H9 (cell line): ENCODE data around the gene CCDC148. TPM values are rescaled to one million over a fixed set of nuclear protein-coding genes. Genes with fewer than 3 reads are reported as not detected.

Source experiments
- DNase-seq: peaks from one replicate; pipeline ENCODE4 v3.0.0-alpha.2; 2017
- H2AFZ ChIP-seq: one replicate; pipeline ENCODE4 v1.6.1; 2013; ENCODE audit warnings: mild to moderate bottlenecking, low read length, control low read depth, moderate library complexity
- H2AK5ac ChIP-seq: 2 replicates; pipeline ENCODE4 v1.6.1; 2013; ENCODE audit warnings: low read length, control low read depth, mixed read lengths; ENCODE audit not compliant: insufficient read length
- H2BK120ac ChIP-seq: one replicate; pipeline ENCODE4 v1.6.1; 2013; ENCODE audit warnings: low read depth, mild to moderate bottlenecking, low read length, control low read depth, inconsistent platforms; ENCODE audit not compliant: poor library complexity, severe bottlenecking
- H2BK12ac ChIP-seq: 2 replicates; pipeline ENCODE4 v1.6.1; 2013; ENCODE audit warnings: low read length, control low read depth, mixed read lengths, low read depth; ENCODE audit not compliant: insufficient read length
- H2BK15ac ChIP-seq: 2 replicates; pipeline ENCODE4 v1.6.1; 2013; ENCODE audit warnings: low read depth, low read length, control low read depth
- H2BK20ac ChIP-seq: one replicate; pipeline ENCODE4 v1.6.1; 2013; ENCODE audit warnings: low read depth, mild to moderate bottlenecking, low read length, control low read depth, inconsistent platforms; ENCODE audit not compliant: poor library complexity, severe bottlenecking
- H2BK5ac ChIP-seq: 2 replicates; pipeline ENCODE4 v1.6.1; 2013; ENCODE audit warnings: low read length, control low read depth, mixed read lengths; ENCODE audit not compliant: insufficient read length
- H3K14ac ChIP-seq: 2 replicates; pipeline ENCODE4 v1.6.1; 2013; ENCODE audit warnings: low read length, control low read depth; ENCODE audit not compliant: insufficient read depth
- H3K18ac ChIP-seq: 2 replicates; pipeline ENCODE4 v1.6.1; 2013; ENCODE audit warnings: low read depth, mild to moderate bottlenecking, mixed read lengths, low read length, control low read depth; ENCODE audit not compliant: insufficient read length
- H3K23ac ChIP-seq: 2 replicates; pipeline ENCODE4 v1.6.1; 2013; ENCODE audit warnings: low read length, control low read depth, mixed read lengths, low read depth; ENCODE audit not compliant: insufficient read length
- H3K23me2 ChIP-seq: 2 replicates; pipeline ENCODE4 v1.6.1; 2013; ENCODE audit warnings: low read depth, mild to moderate bottlenecking, mixed read lengths, low read length, control low read depth; ENCODE audit not compliant: insufficient read length, poor library complexity, severe bottlenecking
- H3K27ac ChIP-seq: 2 replicates; pipeline ENCODE4 v1.5.1; 2013; ENCODE audit warnings: low read length, control low read depth, mixed read lengths, low read depth; ENCODE audit not compliant: insufficient read length
- H3K27me3 ChIP-seq: 2 replicates; pipeline ENCODE4 v1.6.1; 2013; ENCODE audit warnings: low read length, control low read depth, inconsistent platforms; ENCODE audit not compliant: insufficient read depth
- H3K4ac ChIP-seq: 2 replicates; pipeline ENCODE4 v1.6.1; 2013; ENCODE audit warnings: low read depth, mild to moderate bottlenecking, control low read depth, inconsistent platforms, low read length, moderate library complexity
- H3K4me1 ChIP-seq: 2 replicates; pipeline ENCODE4 v1.6.1; 2013; ENCODE audit warnings: low read length, control low read depth, inconsistent platforms; ENCODE audit not compliant: insufficient read depth
- H3K4me2 ChIP-seq: 2 replicates; pipeline ENCODE4 v1.6.1; 2013; ENCODE audit warnings: low read length, control low read depth, mixed read lengths; ENCODE audit not compliant: insufficient read length, insufficient read depth
- H3K56ac ChIP-seq: 2 replicates; pipeline ENCODE4 v1.6.1; 2013; ENCODE audit warnings: low read depth, mild to moderate bottlenecking, mixed read lengths, low read length, control low read depth; ENCODE audit not compliant: insufficient read length
- H3K79me1 ChIP-seq: 2 replicates; pipeline ENCODE4 v1.6.1; 2013; ENCODE audit warnings: low read depth, mild to moderate bottlenecking, moderate library complexity, low read length, control low read depth, inconsistent platforms; ENCODE audit not compliant: insufficient read depth, poor library complexity, severe bottlenecking
- H3K79me2 ChIP-seq: 2 replicates; pipeline ENCODE4 v1.6.1; 2013; ENCODE audit warnings: low read length, control low read depth, inconsistent platforms; ENCODE audit not compliant: insufficient read depth
- H3K9ac ChIP-seq: 2 replicates; pipeline ENCODE4 v1.6.1; 2013; ENCODE audit warnings: low read length, control low read depth, mixed read lengths; ENCODE audit not compliant: insufficient read length; ENCODE audit errors: extremely low read depth
- H3K9me3 ChIP-seq: one replicate; pipeline ENCODE4 v1.6.1; 2013; ENCODE audit warnings: low read depth, low read length, inconsistent platforms; ENCODE audit not compliant: control insufficient read depth
- H3T11ph ChIP-seq: one replicate; pipeline ENCODE4 v1.6.1; 2013; ENCODE audit warnings: mild to moderate bottlenecking, low read length, control low read depth, inconsistent platforms
- H4K20me1 ChIP-seq: one replicate; pipeline ENCODE4 v1.6.1; 2013; ENCODE audit not compliant: control insufficient read depth, insufficient read length, insufficient read depth
- H4K5ac ChIP-seq: 2 replicates; pipeline ENCODE4 v1.6.1; 2013; ENCODE audit warnings: low read depth, mild to moderate bottlenecking, mixed read lengths, low read length, control low read depth; ENCODE audit not compliant: insufficient read length
- H4K8ac ChIP-seq: replicated peaks from 2 replicates; pipeline ENCODE4 v1.6.1; 2013; ENCODE audit warnings: low read length, control low read depth, mixed read lengths, low read depth; ENCODE audit not compliant: insufficient read length
- H4K91ac ChIP-seq: 2 replicates; pipeline ENCODE4 v1.6.1; 2013; ENCODE audit warnings: low read depth, mild to moderate bottlenecking, moderate library complexity, mixed read lengths, low read length, control low read depth; ENCODE audit not compliant: insufficient read length
- H3K27ac Mint-ChIP-seq, 3 experiments: 2 replicates in 2 of 3; 3 replicates in 1 of 3; pipeline ENCODE4 v1.8.0; 2020 to 2021; ENCODE audit warnings: mixed read lengths in 3 of 3, mild to moderate bottlenecking in 1 of 3, moderate library complexity in 1 of 3
- H3K27me3 Mint-ChIP-seq: 2 replicates; pipeline ENCODE4 v1.8.0; 2021; ENCODE audit warnings: low read depth, mild to moderate bottlenecking, moderate library complexity, mixed read lengths
- H3K36me3 Mint-ChIP-seq, 3 experiments: 2 replicates in 2 of 3; 3 replicates in 1 of 3; pipeline ENCODE4 v1.8.0; 2020 to 2021; ENCODE audit warnings: low read depth in 3 of 3, mixed read lengths in 3 of 3; ENCODE audit not compliant: insufficient read depth in 1 of 3
- H3K4me1 Mint-ChIP-seq, 2 experiments: 2 replicates each; pipeline ENCODE4 v1.8.0; 2020; ENCODE audit warnings: mixed read lengths in 2 of 2
- H3K4me3 Mint-ChIP-seq, 2 experiments: 2 replicates in 1 of 2; 3 replicates in 1 of 2; pipeline ENCODE4 v1.8.0; 2020 to 2021; ENCODE audit warnings: mild to moderate bottlenecking in 2 of 2, mixed read lengths in 2 of 2, moderate library complexity in 1 of 2
- H3K9me3 Mint-ChIP-seq, 2 experiments: 2 replicates in 1 of 2; 3 replicates in 1 of 2; pipeline ENCODE4 v1.8.0; 2020; ENCODE audit warnings: mild to moderate bottlenecking in 2 of 2, mixed read lengths in 2 of 2, moderate library complexity in 1 of 2
- CTCF ChIP-seq: fragments of 200-600 bp; sonication (generic); conservative IDR thresholded peaks from 3 replicates; pipeline ENCODE4 v1.8.0; 2021; ENCODE audit warnings: antibody characterized with exemption, mild to moderate bottlenecking
- WGBS: extraction: QIAGEN DNeasy Blood & Tissue Kit; methylation state at CpG from one replicate; pipeline ENCODE4 v1.1.7; 2013; ENCODE audit warnings: missing lambda C conversion rate, low lambda C conversion rate, mixed read lengths; ENCODE audit not compliant: insufficient read length; ENCODE audit errors: extremely low coverage; 5-methylcytosine and 5-hydroxymethylcytosine counted together
- total RNA-seq: library from RNA; stranded (reverse); gene quantifications from 2 replicates; pipeline ENCODE4 v1.2.1, GENCODE V29; 2021

CCDC148 gene
- total RNA-seq, 1 experiment from 2014 or later = 1.5 TPM

DNA sequence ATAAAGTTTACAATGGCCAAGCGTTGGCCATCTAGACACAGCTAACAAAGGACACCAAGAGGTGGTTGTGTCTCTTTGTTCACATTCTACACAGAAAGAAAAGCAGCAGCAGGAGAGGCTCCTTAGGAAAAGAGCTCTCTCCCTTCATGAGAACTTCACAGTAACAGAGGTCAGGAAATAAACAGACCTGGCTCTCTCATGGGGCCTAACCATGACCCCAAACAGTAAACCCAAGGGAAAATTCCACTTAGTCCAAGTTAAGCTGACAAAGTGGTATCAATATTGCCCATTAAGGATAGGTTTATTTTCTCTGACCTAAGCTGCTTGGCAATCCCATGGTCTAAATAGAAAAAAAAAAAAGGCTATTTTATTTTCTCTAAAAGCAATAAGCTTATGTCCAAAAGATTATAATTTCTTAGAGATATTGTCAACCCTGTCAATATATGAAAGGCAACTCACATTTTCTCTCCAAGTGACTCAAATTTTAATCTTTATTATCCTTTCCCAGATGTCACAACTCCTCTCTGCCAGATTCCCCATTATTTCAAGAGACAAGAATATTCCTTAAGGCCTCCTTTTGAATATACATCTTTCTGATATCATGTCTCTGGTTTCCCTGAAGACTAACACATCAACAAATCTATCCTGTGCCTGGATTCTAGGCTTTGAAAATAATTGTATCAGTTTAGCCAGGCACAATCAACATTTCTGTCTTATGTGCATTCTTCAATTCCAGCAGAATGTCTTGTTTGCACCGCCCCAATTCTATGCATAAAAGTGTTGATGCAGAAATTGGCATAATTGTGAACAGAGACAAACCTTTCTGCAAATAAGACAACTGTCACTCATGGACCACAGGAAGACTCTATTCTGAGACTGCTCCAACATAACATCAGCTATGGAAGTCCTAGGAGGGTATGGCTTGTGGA is 263.8 kb downstream of the CCDC148 start:
- H3K9me3 ChIP-seq = no peaks in the 10 kb centered on the region
- no peak overlapping the region for H3K4me3 Mint-ChIP-seq
- H3K27me3 Mint-ChIP-seq = no peaks in the 10 kb centered on the region
- no peaks in the 10 kb centered on the region for H3K27me3 ChIP-seq
- no peak overlapping the region for H3K56ac ChIP-seq
- H4K5ac ChIP-seq = no peak overlapping the region
- no peak overlapping the region for H4K91ac ChIP-seq
- no peak overlapping the region for H2BK15ac ChIP-seq
- H3K14ac ChIP-seq = no peak overlapping the region
- no peak overlapping the region for H3K27ac ChIP-seq
- no peak overlapping the region for H4K8ac ChIP-seq
- H3K23me2 ChIP-seq = no peaks in the 10 kb centered on the region
- DNase-seq = no peak
- peaks cover 3% of the 10 kb centered on the region; the same call in 1 of the 2 replicates for H3K4me1 ChIP-seq
- H2AFZ ChIP-seq = no peak overlapping the region
- H2BK20ac ChIP-seq = no peak overlapping the region
- H3K79me2 ChIP-seq = no peaks in the 10 kb centered on the region
- no peak overlapping the region for H3K27ac Mint-ChIP-seq
- no peak overlapping the region for H3K4ac ChIP-seq
- H3K9me3 Mint-ChIP-seq = no peaks in the 10 kb centered on the region
- H2BK120ac ChIP-seq = no peak overlapping the region
- no peak overlapping the region for H3K9ac ChIP-seq
- H2BK5ac ChIP-seq = no peak overlapping the region
- H2AK5ac ChIP-seq = no peak overlapping the region
- no peak overlapping the region for H3K23ac ChIP-seq
- no peak overlapping the region for H2BK12ac ChIP-seq
- no CpG with 5 or more reads among the region's 2 CpGs for WGBS
- no peak overlapping the region for H3K18ac ChIP-seq
- no peak overlapping the region for H3K4me2 ChIP-seq
- no peaks in the 10 kb centered on the region for H4K20me1 ChIP-seq
- no peaks in the 10 kb centered on the region for H3K79me1 ChIP-seq
- TF ChIP-seq CTCF = no peak
- H3K4me1 Mint-ChIP-seq = peaks cover 11% of the 10 kb centered on the region in 2 experiments
- no peaks in the 10 kb centered on the region for H3K36me3 Mint-ChIP-seq
- H3T11ph ChIP-seq = no peak overlapping the region
